D721Med (cell line): ENCODE data around the gene OR2B2.
A peak's percentile ranks its signal among the peaks of the same experiment; 100 is the strongest.
"Not testable (repeated sequence)": the region's sequence is repeated elsewhere in the genome, so short reads cannot be mapped to it uniquely, and the experiment has no call there.

Experiments
- DNase-seq: peaks from one replicate; pipeline ENCODE4 v3.0.0; 2011; ENCODE audit warnings: low spot score; ENCODE audit not compliant: insufficient read length
- FAIRE-seq: peaks from 2 replicates; lab custom pipeline; 2011; peaks lifted over from hg19 to GRCh38; lab: Jason Lieb, UNC
- TF ChIP-seq, protein P1 (sequence below): IDR thresholded peaks from 2 replicates; pipeline ENCODE4 v1.5.1; 2012; ENCODE audit warnings: mild to moderate bottlenecking, control low read depth; ENCODE audit not compliant: insufficient read depth; ENCODE audit errors: missing control alignments

Gene OR2B2

DNA sequence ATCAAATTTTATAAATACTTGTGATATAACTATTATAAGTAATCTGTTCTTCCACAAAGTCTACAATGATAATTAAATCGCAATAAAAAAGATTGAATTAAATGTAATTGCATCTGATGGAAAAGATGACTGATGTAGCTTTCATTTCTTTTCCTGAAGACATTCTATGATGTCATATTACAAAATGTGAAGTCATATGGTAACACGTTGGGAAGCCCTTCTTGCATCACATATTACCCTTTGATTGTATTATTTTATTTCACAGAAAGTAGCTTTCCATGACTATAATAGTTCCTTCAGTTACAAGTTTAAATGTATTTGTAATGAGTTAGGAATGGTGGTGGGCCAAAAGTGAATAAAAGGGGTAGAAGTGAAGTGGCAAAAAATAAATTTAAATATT is 19.0 kb upstream of the OR2B2 start:
- FAIRE-seq (peak; percentile 41), DNase-seq (no peak)
- TF ChIP-seq, protein P1, sequence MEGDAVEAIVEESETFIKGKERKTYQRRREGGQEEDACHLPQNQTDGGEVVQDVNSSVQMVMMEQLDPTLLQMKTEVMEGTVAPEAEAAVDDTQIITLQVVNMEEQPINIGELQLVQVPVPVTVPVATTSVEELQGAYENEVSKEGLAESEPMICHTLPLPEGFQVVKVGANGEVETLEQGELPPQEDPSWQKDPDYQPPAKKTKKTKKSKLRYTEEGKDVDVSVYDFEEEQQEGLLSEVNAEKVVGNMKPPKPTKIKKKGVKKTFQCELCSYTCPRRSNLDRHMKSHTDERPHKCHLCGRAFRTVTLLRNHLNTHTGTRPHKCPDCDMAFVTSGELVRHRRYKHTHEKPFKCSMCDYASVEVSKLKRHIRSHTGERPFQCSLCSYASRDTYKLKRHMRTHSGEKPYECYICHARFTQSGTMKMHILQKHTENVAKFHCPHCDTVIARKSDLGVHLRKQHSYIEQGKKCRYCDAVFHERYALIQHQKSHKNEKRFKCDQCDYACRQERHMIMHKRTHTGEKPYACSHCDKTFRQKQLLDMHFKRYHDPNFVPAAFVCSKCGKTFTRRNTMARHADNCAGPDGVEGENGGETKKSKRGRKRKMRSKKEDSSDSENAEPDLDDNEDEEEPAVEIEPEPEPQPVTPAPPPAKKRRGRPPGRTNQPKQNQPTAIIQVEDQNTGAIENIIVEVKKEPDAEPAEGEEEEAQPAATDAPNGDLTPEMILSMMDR: no peak

DNA sequence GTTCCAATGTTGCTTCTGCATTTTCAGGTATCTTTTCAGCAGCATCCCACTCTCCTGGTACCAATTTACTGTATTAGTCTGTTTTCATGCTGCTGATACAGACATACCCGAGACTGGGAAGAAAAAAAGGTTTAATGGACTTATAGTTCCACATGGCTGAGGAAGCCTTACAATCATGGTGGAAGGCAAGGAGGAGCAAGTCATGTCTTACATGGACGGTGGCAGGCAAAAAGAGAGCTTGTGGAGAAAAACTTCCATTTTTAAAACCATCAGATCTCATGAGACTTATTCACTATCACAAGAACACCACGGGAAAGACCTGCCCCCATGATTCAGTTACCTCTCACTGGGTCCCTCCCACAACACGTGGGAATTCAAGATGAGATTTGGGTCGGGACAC is 17.7 kb upstream of the OR2B2 start:
- DNase-seq, FAIRE-seq: not testable (repeated sequence)

DNA sequence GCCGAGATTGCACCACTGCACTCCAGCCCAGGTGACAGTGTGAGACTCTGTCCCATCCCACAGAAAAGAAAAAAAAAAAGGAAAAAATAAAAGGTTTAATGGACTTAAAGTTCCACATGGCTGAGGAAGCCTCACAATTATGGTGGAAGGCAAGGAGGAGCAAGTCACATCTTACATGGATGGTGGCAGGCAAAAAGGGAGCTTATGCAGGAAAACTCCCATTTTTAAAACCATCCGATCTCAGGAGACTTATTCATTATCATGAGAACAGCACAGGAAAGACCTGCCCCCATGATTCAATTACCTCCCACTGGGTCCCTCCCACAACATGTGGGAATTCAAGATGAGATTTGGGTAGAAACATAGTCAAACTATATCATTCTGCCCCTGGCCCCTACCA is 15.8 kb upstream of the OR2B2 start:
- not testable (repeated sequence) for FAIRE-seq, DNase-seq

DNA sequence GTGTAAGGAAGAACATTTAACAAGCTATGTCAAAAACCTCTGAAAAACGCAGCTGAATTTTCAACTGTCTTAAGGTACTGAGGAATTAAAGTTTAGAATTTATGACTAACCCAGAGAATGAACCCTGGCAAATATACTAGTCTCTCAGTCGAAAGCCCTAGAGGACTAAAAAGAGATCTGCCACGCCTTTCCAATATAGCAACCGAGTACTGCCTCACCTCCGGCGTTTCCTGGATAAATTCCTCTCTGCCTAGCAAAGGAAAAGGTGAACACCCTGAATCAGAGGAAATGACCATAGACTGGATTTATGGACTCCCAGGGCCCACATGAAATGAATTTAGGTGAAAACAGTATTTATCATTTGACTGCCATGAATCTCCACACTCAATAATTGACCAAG is 12.0 kb upstream of the OR2B2 start:
- DNase-seq (no peak), FAIRE-seq (no peak)
- TF ChIP-seq, protein P1: no peak

DNA sequence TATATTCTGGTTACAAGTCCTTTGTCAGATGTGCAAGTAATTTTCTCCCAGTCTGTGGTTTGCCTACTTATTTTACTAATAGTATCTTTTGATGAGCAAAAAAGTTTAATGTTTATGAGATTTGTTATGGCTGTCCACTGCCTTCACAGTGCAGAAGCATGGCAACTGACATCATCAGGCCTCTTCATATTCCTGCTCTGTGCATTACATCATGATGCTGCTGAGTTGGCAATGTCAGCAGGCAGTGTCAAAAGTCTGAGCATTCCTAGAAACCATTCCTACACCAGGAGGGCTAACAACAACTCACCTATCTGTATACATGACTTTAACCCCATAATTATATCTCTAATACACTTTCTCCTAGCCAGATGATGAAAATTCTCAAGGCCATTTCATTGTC is 10.8 kb upstream of the OR2B2 start:
- FAIRE-seq (no peak), DNase-seq (no peak)
- TF ChIP-seq, protein P1: no peak

DNA sequence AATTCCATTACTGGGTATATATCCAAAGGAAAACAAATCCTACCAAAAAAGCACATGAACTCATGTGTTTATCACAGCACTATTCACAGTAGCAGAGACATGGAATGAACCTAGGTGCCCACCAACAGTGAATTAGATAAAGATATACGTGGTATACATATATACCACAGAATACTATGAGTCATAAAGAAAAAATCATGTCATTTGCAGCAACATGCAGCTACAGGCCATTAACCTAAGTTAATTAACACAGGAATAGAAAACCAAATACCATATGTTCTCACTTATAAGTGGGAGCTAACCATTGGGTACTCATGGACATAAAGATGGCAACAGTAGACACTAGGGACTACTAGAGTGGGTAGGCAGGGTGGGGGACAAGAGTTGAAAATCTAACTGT is 4.2 kb downstream of the OR2B2 start:
- FAIRE-seq: no peak
- TF ChIP-seq, protein P1: no peak
- DNase-seq: no peak

DNA sequence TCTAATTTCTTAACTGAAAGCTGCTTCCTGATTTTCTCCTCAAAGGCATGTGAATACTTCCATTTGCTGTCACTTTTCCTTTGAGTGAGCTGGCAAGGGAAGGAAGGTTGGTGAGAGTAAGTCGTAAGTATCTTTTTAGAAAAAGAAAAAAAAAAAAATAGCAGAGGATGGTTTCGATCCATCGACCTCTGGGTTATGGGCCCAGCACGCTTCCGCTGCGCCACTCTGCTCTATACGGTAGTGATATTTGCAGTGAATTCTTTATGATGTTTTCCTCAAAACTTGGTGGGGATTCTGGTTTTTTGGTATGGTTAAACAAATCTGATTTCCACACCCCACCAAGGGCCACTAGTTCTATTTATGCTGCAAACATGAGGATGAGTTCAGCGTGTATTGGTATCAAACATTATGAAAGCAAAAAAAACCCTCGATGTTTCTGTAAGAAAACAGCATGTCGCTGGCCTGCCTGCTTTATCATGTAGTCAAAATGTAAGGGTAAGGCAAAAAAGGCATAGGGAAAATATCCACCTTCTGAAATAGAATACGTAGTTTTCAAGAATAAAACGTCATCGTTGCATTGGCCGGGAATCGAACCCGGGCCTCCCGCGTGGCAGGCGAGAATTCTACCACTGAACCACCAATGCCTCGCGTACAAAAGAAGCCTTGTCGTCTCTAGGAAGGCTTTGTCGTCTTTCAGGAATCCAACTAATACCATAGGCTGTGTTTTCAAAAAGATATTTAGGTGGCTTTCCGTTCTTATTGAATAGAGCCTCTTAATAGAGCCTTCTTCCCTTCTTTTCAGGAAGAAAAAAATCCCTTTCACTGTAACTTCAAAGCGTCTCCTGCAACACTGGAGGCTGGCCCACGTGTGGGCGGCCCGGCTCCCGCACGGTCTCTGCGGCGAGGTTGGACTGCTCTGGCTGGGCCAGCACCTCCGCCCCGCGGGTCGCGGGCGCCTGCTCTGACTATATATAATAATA is 9.6 kb downstream of the OR2B2 start:
- FAIRE-seq: peak; percentile 72

DNA sequence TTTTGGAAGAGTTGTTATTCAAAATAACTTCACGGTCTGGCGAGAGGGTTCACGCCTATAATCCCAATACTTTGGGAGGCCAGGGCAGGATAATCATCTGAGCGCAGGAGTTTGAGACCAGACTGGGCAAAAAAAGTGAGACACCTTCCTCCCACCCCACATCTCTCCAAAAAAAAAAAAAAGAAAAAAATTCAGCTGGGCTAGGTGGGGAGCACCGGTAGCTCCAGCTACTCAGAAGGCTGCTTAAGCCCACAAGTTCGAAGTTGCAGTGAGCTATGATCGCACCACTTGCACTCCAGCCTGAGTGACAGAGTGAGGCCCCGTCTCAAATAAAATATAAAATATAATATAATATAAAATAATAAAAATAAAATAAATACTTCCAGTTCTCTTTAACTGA is 10.4 kb downstream of the OR2B2 start:
- FAIRE-seq (no peak), DNase-seq (no peak)
- TF ChIP-seq, protein P1: no peak

More for the DNA sequence above, 9.6 kb downstream of the OR2B2 start:
- TF ChIP-seq, protein P1: no peak
- DNase-seq: no peak

DNA sequence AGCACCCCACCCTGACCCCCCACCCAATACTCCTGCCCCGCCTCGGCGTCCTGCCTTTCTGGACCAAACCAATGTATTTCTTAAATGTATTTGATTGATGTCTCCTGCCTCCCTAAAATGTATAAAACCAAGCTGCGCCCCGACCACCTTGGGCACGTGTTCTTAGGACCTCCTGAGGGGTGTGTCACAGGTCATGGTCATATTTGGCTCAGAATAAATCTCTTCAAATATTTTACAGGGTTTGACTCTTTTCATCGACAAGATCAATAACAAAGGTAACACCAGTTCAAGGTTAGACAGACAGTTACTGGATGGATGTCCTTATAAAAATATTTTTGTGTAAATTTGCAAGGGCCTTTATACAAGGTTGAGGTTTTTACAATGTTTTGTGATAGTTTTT is 12.0 kb downstream of the OR2B2 start:
- not testable (repeated sequence) for DNase-seq, FAIRE-seq
